ENCODE measurements around the gene TMEM266. TPM values are rescaled to one million over a fixed set of nuclear protein-coding genes. Genes with fewer than 3 reads are reported as not detected.

Gene TMEM266
- total RNA-seq, 2 experiments from 2014 or later, result not detected

GRCh38 chr15:76056931-76057330 lies 2.9 kb upstream of the TMEM266 start:
- H3K27ac Mint-ChIP-seq, result no peak overlapping the region
- H3K27me3 Mint-ChIP-seq (ENCODE audit: low read depth), result peaks cover 51% of the 10 kb centered on the region
- no peak for DNase-seq
- POLR2A ChIA-PET, result interaction anchor here (1.1 kb wide), 1 partner anchor 83 kb away, joined by 3 read pairs; no protein-coding TSS in a partner anchor
- no peak overlapping the region for H3K4me3 Mint-ChIP-seq
- CTCF ChIA-PET, result interaction anchor here (0.8 to 9.2 kb wide), 14 partner anchors 8 to 247 kb away, joined by 3 to 256 read pairs (median 4); no protein-coding TSS in a partner anchor
- H3K4me1 Mint-ChIP-seq (ENCODE audit: low read depth), result peaks cover 20% of the 10 kb centered on the region
- no peaks in the 10 kb centered on the region for H3K9me3 Mint-ChIP-seq (ENCODE audit: insufficient read depth)
- ATAC-seq, result no peak
- no peaks in the 10 kb centered on the region for H3K36me3 Mint-ChIP-seq (ENCODE audit: low read depth)

- ChIA-PET POLR2A (interaction anchor here (1.1 kb wide), 1 partner anchor 82 kb away, joined by 3 read pairs; no protein-coding TSS in a partner anchor), CTCF (interaction anchor here (0.8 to 9.2 kb wide), 18 partner anchors 8 to 150 kb away, joined by 3 to 256 read pairs (median 5); no protein-coding TSS in a partner anchor)
- Mint-ChIP-seq H3K9me3 (ENCODE audit: insufficient read depth) (no peaks in the 10 kb centered on the region), H3K27me3 (ENCODE audit: low read depth) (peaks cover 55% of the 10 kb centered on the region), H3K36me3 (ENCODE audit: low read depth) (no peaks in the 10 kb centered on the region), H3K4me1 (ENCODE audit: low read depth) (peaks cover 20% of the 10 kb centered on the region), H3K27ac (no peak overlapping the region), H3K4me3 (no peak overlapping the region)
- ATAC-seq, result no peak
- peak; percentile 65 for DNase-seq
These were observed 2.3 kb upstream of the TMEM266 start for GRCh38 chr15:76057332-76058000.

GRCh38 chr15:76058714-76059319 lies 968 bp upstream of the TMEM266 start:
- peaks cover 20% of the 10 kb centered on the region for H3K4me1 Mint-ChIP-seq (ENCODE audit: low read depth)
- POLR2A ChIA-PET, result no interaction called here

GRCh38 chr15:76060118-76060989 lies 569 bp downstream of the TMEM266 start:
- no peak overlapping the region for H3K27ac Mint-ChIP-seq
- no peaks in the 10 kb centered on the region for H3K36me3 Mint-ChIP-seq (ENCODE audit: low read depth)
- H3K4me1 Mint-ChIP-seq (ENCODE audit: low read depth), result peaks cover 28% of the 10 kb centered on the region
- ChIA-PET CTCF (interaction anchor here (0.6 to 9.2 kb wide), 5 partner anchors 17 to 131 kb away, joined by 3 to 256 read pairs (median 7); no protein-coding TSS in a partner anchor), POLR2A (no interaction called here)
- peak overlapping the region; percentile 51 for H3K4me3 Mint-ChIP-seq
- no peaks in the 10 kb centered on the region for H3K9me3 Mint-ChIP-seq (ENCODE audit: insufficient read depth)
- H3K27me3 Mint-ChIP-seq (ENCODE audit: low read depth), result peaks cover 71% of the 10 kb centered on the region
- peak; percentile 11 for ATAC-seq
- DNase-seq, result peak; percentile 45

More at GRCh38 chr15:76058714-76059319, 968 bp upstream of the TMEM266 start:
- CTCF ChIA-PET, result interaction anchor here (0.6 to 9.2 kb wide), 19 partner anchors 11 to 964 kb away, joined by 3 to 256 read pairs (median 3); no protein-coding TSS in a partner anchor
- Mint-ChIP-seq H3K4me3 (peak overlapping the region; percentile 57), H3K9me3 (ENCODE audit: insufficient read depth) (no peaks in the 10 kb centered on the region), H3K27me3 (ENCODE audit: low read depth) (peaks cover 64% of the 10 kb centered on the region), H3K27ac (peak overlapping the region; percentile 1), H3K36me3 (ENCODE audit: low read depth) (no peaks in the 10 kb centered on the region)
- DNase-seq, result peak; percentile 45
- ATAC-seq, result peak; percentile 35

- Mint-ChIP-seq H3K9me3 (ENCODE audit: insufficient read depth) (no peaks in the 10 kb centered on the region), H3K27ac (no peak overlapping the region), H3K4me3 (no peak overlapping the region), H3K27me3 (ENCODE audit: low read depth) (peaks cover 73% of the 10 kb centered on the region), H3K36me3 (ENCODE audit: low read depth) (no peaks in the 10 kb centered on the region), H3K4me1 (ENCODE audit: low read depth) (peaks cover 36% of the 10 kb centered on the region)
- DNase-seq (no peak), ATAC-seq (no peak)
- CTCF ChIA-PET, result interaction anchor here (7.7 to 9.2 kb wide), 2 partner anchors 78 to 88 kb away, joined by 120 to 256 read pairs; no protein-coding TSS in a partner anchor
- POLR2A ChIA-PET, result no interaction called here
These were observed 1.9 kb downstream of the TMEM266 start for GRCh38 chr15:76061700-76062099.

- no peaks in the 10 kb centered on the region for H3K9me3 Mint-ChIP-seq (ENCODE audit: insufficient read depth)
- no peaks in the 10 kb centered on the region for H3K36me3 Mint-ChIP-seq (ENCODE audit: low read depth)
- peaks cover 74% of the 10 kb centered on the region for H3K27me3 Mint-ChIP-seq (ENCODE audit: low read depth)
- no peak for DNase-seq
- CTCF ChIA-PET, result interaction anchor here (1.1 to 9.2 kb wide), 3 partner anchors 14 to 87 kb away, joined by 3 to 256 read pairs (median 120); no protein-coding TSS in a partner anchor
- no peak for ATAC-seq
- H3K4me1 Mint-ChIP-seq (ENCODE audit: low read depth), result peaks cover 33% of the 10 kb centered on the region
- H3K4me3 Mint-ChIP-seq, result no peak overlapping the region
- POLR2A ChIA-PET, result no interaction called here
- no peak overlapping the region for H3K27ac Mint-ChIP-seq
These were observed 2.5 kb downstream of the TMEM266 start for GRCh38 chr15:76062286-76062685.

- Mint-ChIP-seq H3K27me3 (ENCODE audit: low read depth) (peaks cover 64% of the 10 kb centered on the region), H3K36me3 (ENCODE audit: low read depth) (no peaks in the 10 kb centered on the region), H3K27ac (no peak overlapping the region), H3K4me1 (ENCODE audit: low read depth) (peaks cover 19% of the 10 kb centered on the region), H3K4me3 (no peak overlapping the region), H3K9me3 (ENCODE audit: insufficient read depth) (no peaks in the 10 kb centered on the region)
- DNase-seq (no peak), ATAC-seq (no peak)
- ChIA-PET POLR2A (no interaction called here), CTCF (interaction anchor here (1.0 to 3.7 kb wide), 5 partner anchors 8 to 88 kb away, joined by 3 to 29 read pairs (median 13); no protein-coding TSS in a partner anchor)
These were observed 4.6 kb downstream of the TMEM266 start for GRCh38 chr15:76064375-76064774.

GRCh38 chr15:76065245-76065644 lies 5.5 kb downstream of the TMEM266 start:
- ChIA-PET CTCF (interaction anchor here (1.0 to 3.7 kb wide), 6 partner anchors 9 to 87 kb away, joined by 3 to 29 read pairs (median 11); no protein-coding TSS in a partner anchor), POLR2A (no interaction called here)
- peaks cover 16% of the 10 kb centered on the region for H3K4me1 Mint-ChIP-seq (ENCODE audit: low read depth)
- ATAC-seq, result peak; percentile 98
- H3K9me3 Mint-ChIP-seq (ENCODE audit: insufficient read depth), result no peaks in the 10 kb centered on the region
- peak; percentile 68 for DNase-seq
- no peak overlapping the region for H3K27ac Mint-ChIP-seq
- no peaks in the 10 kb centered on the region for H3K36me3 Mint-ChIP-seq (ENCODE audit: low read depth)
- no peak overlapping the region for H3K4me3 Mint-ChIP-seq
- H3K27me3 Mint-ChIP-seq (ENCODE audit: low read depth), result peaks cover 64% of the 10 kb centered on the region

GRCh38 chr15:76065793-76066192 lies 6.0 kb downstream of the TMEM266 start:
- DNase-seq (no peak), ATAC-seq (peak; percentile 13)
- Mint-ChIP-seq H3K36me3 (ENCODE audit: low read depth) (no peaks in the 10 kb centered on the region), H3K27me3 (ENCODE audit: low read depth) (peaks cover 65% of the 10 kb centered on the region), H3K4me1 (ENCODE audit: low read depth) (peaks cover 16% of the 10 kb centered on the region), H3K27ac (no peak overlapping the region), H3K4me3 (no peak overlapping the region), H3K9me3 (ENCODE audit: insufficient read depth) (no peaks in the 10 kb centered on the region)
- ChIA-PET POLR2A (no interaction called here), CTCF (interaction anchor here (1.3 to 3.7 kb wide), 5 partner anchors 9 to 86 kb away, joined by 3 to 29 read pairs (median 13); no protein-coding TSS in a partner anchor)

- no peak overlapping the region for H3K27ac Mint-ChIP-seq
- POLR2A ChIA-PET, result no interaction called here
- ATAC-seq (no peak), DNase-seq (no peak)
- no peaks in the 10 kb centered on the region for H3K9me3 Mint-ChIP-seq (ENCODE audit: insufficient read depth)
- peaks cover 27% of the 10 kb centered on the region for H3K27me3 Mint-ChIP-seq (ENCODE audit: low read depth)
- CTCF ChIA-PET, result interaction anchor here (1.6 kb wide), 1 partner anchor 12 kb away, joined by 5 read pairs; no protein-coding TSS in a partner anchor
- H3K4me3 Mint-ChIP-seq, result no peak overlapping the region
- no peaks in the 10 kb centered on the region for H3K36me3 Mint-ChIP-seq (ENCODE audit: low read depth)
- peaks cover 9% of the 10 kb centered on the region for H3K4me1 Mint-ChIP-seq (ENCODE audit: low read depth)
These were observed 10.4 kb downstream of the TMEM266 start for GRCh38 chr15:76070192-76070591.

GRCh38 chr15:76070921-76071635 lies 11.3 kb downstream of the TMEM266 start:
- DNase-seq (no peak), ATAC-seq (no peak)
- Mint-ChIP-seq H3K27ac (no peak overlapping the region), H3K4me1 (ENCODE audit: low read depth) (peaks cover under 1% of the 10 kb centered on the region), H3K27me3 (ENCODE audit: low read depth) (peaks cover 23% of the 10 kb centered on the region), H3K9me3 (ENCODE audit: insufficient read depth) (no peaks in the 10 kb centered on the region), H3K4me3 (no peak overlapping the region), H3K36me3 (ENCODE audit: low read depth) (no peaks in the 10 kb centered on the region)
- ChIA-PET POLR2A (no interaction called here), CTCF (no interaction called here)
